ENCODE measurements around the gene ARPP21. TPM values are rescaled to one million over a fixed set of nuclear protein-coding genes. Genes with fewer than 3 reads are reported as not detected.

Gene ARPP21
- total RNA-seq, 1 donor from 2014 or later: not detected

DNA sequence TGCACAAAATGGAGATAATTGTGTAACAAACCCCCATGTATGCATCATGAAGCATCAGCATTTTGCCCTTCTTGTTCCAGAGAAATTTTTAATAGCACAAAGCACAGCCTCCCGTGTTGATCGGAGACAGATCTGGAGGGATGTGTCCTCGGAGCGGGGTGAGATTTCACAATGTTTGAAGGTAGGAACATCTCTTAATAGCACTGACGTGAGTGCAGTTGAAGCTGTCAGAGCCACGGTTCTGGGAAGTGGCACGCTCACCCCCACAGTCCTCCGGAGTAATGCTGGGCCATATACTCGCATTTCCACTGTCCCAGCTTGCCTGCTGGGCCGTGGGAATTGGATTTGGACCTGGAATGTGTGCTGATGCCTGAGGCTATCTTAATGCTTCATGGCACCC lies 24.1 kb downstream of the ARPP21 start:
- Histone ChIP-seq H3K4me3 (no peak overlapping the region), H3K27ac (no peak overlapping the region), H3K27me3 (no peaks in the 10 kb centered on the region), H3K36me3 (no peaks in the 10 kb centered on the region), H3K4me1 (no peaks in the 10 kb centered on the region), H3K9me3 (no peaks in the 10 kb centered on the region)
- no peak for DNase-seq (ENCODE audit: low spot score in 2 of 2)
- intact Hi-C loops (cut with DNase I): no loop called here
- TF ChIP-seq, protein P1, sequence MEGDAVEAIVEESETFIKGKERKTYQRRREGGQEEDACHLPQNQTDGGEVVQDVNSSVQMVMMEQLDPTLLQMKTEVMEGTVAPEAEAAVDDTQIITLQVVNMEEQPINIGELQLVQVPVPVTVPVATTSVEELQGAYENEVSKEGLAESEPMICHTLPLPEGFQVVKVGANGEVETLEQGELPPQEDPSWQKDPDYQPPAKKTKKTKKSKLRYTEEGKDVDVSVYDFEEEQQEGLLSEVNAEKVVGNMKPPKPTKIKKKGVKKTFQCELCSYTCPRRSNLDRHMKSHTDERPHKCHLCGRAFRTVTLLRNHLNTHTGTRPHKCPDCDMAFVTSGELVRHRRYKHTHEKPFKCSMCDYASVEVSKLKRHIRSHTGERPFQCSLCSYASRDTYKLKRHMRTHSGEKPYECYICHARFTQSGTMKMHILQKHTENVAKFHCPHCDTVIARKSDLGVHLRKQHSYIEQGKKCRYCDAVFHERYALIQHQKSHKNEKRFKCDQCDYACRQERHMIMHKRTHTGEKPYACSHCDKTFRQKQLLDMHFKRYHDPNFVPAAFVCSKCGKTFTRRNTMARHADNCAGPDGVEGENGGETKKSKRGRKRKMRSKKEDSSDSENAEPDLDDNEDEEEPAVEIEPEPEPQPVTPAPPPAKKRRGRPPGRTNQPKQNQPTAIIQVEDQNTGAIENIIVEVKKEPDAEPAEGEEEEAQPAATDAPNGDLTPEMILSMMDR (IDR thresholded peaks at IDR 0.05): no peak

DNA sequence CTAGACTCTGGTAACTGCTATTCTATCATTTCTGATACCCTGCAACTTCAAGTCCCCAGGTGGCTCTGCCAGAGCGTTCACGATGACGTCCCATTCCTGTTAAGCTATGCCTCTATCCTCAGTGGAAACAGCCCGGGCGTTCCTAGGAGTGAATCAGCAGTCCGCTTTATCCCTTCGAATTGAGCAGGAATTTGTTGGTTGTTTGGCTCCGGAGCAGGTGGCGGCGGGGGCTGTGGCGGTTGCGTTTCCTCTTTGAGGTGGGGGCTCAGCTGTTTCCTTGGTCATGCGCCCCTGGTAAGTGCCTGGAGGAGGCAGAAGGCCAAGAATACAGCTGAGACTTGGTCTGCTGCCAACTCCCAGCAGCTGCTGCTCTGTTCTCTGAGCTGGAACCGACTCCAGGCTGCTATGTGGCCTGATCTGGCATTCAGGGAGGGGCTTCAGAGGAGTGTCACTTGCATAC lies 25.2 kb downstream of the ARPP21 start:
- Histone ChIP-seq H3K4me3 (peak overlapping the region; percentile 16 to 55), H3K9me3 (no peaks in the 10 kb centered on the region), H3K36me3 (no peaks in the 10 kb centered on the region), H3K27ac (no peak overlapping the region), H3K27me3 (no peaks in the 10 kb centered on the region), H3K4me1 (no peaks in the 10 kb centered on the region)
- TF ChIP-seq, protein P1 (IDR thresholded peaks at IDR 0.05): no peak
- peak in 1 of 2 donors; percentile 70 for DNase-seq (ENCODE audit: low spot score in 2 of 2)
- intact Hi-C loops (cut with DNase I): no loop called here

DNA sequence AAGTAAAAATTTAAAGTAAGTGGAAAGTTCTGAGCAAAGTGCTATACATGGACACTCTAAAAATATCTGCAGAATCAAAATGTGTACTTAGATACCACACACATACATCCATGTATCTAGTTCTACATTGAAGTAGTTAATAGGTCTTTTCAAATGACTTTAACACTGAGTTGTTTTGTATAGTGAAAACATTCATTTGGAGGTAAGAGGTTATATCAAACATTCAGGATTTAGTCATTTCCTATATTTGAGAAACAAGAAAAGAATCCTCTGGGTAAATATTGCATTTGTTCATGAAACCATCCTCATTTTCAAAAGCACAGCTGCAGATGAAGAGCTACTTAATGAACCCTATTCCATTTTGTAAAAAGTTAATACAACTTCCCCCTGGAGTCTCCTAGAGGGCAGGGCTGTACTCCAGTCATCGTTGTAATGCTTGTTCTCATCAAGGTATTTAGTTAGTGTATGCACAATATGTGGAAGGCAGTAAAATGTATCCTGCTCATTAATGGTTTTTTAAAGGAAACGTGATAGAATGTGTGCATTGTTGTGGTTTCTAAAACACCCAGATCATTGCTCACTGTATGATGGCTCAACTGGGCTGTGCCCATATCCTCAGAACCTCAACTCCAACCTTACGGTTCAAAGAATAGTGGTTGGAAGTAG lies 26.2 kb downstream of the ARPP21 start:
- Histone ChIP-seq H3K4me1 (no peaks in the 10 kb centered on the region), H3K4me3 (no peak overlapping the region), H3K27me3 (no peaks in the 10 kb centered on the region), H3K36me3 (no peaks in the 10 kb centered on the region), H3K27ac (no peak overlapping the region), H3K9me3 (no peaks in the 10 kb centered on the region)
- DNase-seq (ENCODE audit: low spot score in 2 of 2): no peak
- intact Hi-C loops (cut with DNase I): no loop called here
- TF ChIP-seq, protein P1 (IDR thresholded peaks at IDR 0.05): no peak

DNA sequence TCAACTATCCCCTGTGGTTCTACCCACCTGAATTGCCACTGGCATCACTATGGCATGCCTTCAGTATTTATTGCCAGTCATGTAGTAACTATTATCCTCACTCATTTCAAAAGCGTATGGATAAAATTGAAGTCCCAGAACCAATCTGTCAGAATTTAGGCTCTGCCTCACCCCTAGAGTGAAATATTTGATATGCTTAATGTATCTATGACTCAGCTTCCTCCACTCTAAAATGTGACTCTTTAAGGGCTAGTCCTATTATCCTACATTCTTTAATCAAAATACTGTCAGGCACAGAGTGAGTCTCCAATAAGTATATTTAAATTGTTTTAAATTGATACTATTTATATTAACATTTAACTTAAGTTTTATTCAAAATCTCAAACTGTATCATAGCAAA lies 27.6 kb downstream of the ARPP21 start:
- intact Hi-C loops (cut with DNase I): no loop called here
- H3K9me3 ChIP-seq: no peaks in the 10 kb centered on the region
- no peak overlapping the region for H3K4me3 ChIP-seq
- TF ChIP-seq, protein P1 (IDR thresholded peaks at IDR 0.05): no peak
- H3K27ac ChIP-seq: no peak overlapping the region
- no peak for DNase-seq (ENCODE audit: low spot score in 2 of 2)
- no peaks in the 10 kb centered on the region for H3K27me3 ChIP-seq
- H3K36me3 ChIP-seq: no peaks in the 10 kb centered on the region
- H3K4me1 ChIP-seq: no peaks in the 10 kb centered on the region

DNA sequence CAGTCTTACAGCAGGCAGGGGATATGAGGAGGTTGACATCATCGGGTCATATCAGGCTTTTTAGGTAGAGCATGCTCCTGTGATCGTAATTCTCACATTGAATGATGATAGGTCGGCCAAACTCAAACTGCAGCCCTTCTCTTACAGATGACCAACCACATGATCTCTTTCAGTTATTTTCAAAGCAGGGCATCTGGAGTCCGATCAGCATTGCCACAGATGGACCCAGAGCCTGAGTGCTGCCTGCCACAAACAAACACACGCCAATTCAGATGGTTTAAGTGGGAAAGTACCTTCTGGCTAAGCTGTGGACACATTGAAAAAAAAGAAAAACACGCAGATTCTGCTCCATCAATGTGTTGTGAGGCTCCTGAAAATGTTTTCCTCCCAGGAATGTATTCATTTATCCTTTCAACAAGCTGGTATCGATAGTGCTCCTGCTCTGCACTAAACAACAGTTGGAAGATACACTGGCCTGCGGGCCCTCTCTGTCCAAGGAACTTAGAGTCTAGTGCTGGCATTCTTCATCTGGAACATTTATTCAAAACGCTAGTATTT lies 31.2 kb downstream of the ARPP21 start:
- no peak overlapping the region for H3K4me3 ChIP-seq
- H3K4me1 ChIP-seq: peaks cover 0 to 3% of the 10 kb centered on the region in 2 donors
- no peak for DNase-seq (ENCODE audit: low spot score in 2 of 2)
- no peak overlapping the region for H3K27ac ChIP-seq
- intact Hi-C loops (cut with DNase I): no loop called here
- no peaks in the 10 kb centered on the region for H3K9me3 ChIP-seq
- no peaks in the 10 kb centered on the region for H3K27me3 ChIP-seq
- no peaks in the 10 kb centered on the region for H3K36me3 ChIP-seq
- TF ChIP-seq, protein P1 (IDR thresholded peaks at IDR 0.05): no peak
